B cell (primary cell): Measurements from ENCODE around the gene NUAK2. TPM values are rescaled to one million over a fixed set of nuclear protein-coding genes. Genes with fewer than 3 reads are reported as not detected.

ENCODE experiments used
- ATAC-seq: fragments of 200-7000 bp; cut with Tn5 transposase; one replicate; pipeline ENCODE4 v1.10.0; 2021; ENCODE audit warnings: low read depth, mild to moderate bottlenecking, moderate number of reproducible peaks, moderate library complexity
- CTCF ChIA-PET: fragments of 350-600 bp; sonication (Branson Sonifier 250); formaldehyde crosslinking; loops from one replicate; lab custom pipeline; 2021; ENCODE audit warnings: antibody characterized with exemption, inconsistent platforms; lab: Charles Lee
- POLR2A ChIA-PET: fragments of 350-600 bp; sonication (Branson Sonifier 250); formaldehyde crosslinking; loops from one replicate; lab custom pipeline; 2021; ENCODE audit warnings: antibody characterized with exemption; lab: Charles Lee
- DNase-seq: peaks from one replicate; pipeline ENCODE4 v3.0.0; 2013
- H2AFZ ChIP-seq: 2 replicates; pipeline ENCODE4 v1.6.1; 2012; ENCODE audit warnings: mild to moderate bottlenecking, low read depth, low read length; ENCODE audit not compliant: insufficient read depth, poor library complexity, severe bottlenecking
- H3K27ac ChIP-seq, 2 donors: 1 replicate in 1 of 2; 2 replicates in 1 of 2; pipeline ENCODE4 v1.5.1; 2012 to 2013; ENCODE audit warnings: low read length in 2 of 2, mild to moderate bottlenecking in 2 of 2, moderate library complexity in 1 of 2
- H3K27me3 ChIP-seq, 4 experiments: fragments of 200-600 bp in 1 of 4; sonication (generic) in 1 of 4; replicated peaks in 1 of 4; 1 replicate in 2 of 4; 2 replicates in 2 of 4; pipeline versions ENCODE4 v1.6.1 to v1.7.0; 2013 to 2016; ENCODE audit warnings: low read length in 3 of 4, mild to moderate bottlenecking in 2 of 4, mixed read lengths in 1 of 4, moderate library complexity in 1 of 4; ENCODE audit not compliant: insufficient read depth in 4 of 4, control insufficient read depth in 3 of 4; ENCODE audit errors: control extremely low read depth in 1 of 4
- H3K36me3 ChIP-seq, 2 experiments: replicated peaks in 1 of 2; 1 replicate in 1 of 2; 2 replicates in 1 of 2; pipeline versions ENCODE4 v1.6.1 to v1.7.1; 2013; ENCODE audit warnings: low read length in 1 of 2; ENCODE audit not compliant: insufficient read depth in 2 of 2, control insufficient read depth in 1 of 2; ENCODE audit errors: control extremely low read depth in 1 of 2, extremely low read depth in 1 of 2
- H3K4me1 ChIP-seq, 2 donors: fragments of 200-600 bp in 1 of 2; sonication (generic) in 1 of 2; 1 replicate in 1 of 2; 2 replicates in 1 of 2; pipeline versions ENCODE4 v1.5.1 to v1.6.1; 2013 to 2017; ENCODE audit warnings: low read length in 2 of 2; ENCODE audit not compliant: control insufficient read depth in 2 of 2, insufficient read depth in 2 of 2
- H3K4me2 ChIP-seq: replicated peaks from 2 replicates; pipeline ENCODE3; 2012; ENCODE audit warnings: mild to moderate bottlenecking, low read depth, low read length; ENCODE audit not compliant: poor library complexity, severe bottlenecking
- H3K4me3 ChIP-seq, 5 experiments: fragments of 200-600 bp in 1 of 5; sonication (generic) in 1 of 5; 1 replicate in 3 of 5; 2 replicates in 2 of 5; pipeline versions ENCODE4 v1.5.1 to v1.7.0; 2011 to 2016; ENCODE audit warnings: low read length in 4 of 5, mild to moderate bottlenecking in 4 of 5, low read depth in 2 of 5, control low read depth in 1 of 5, moderate library complexity in 1 of 5; ENCODE audit not compliant: insufficient read depth in 1 of 5; ENCODE audit errors: control extremely low read depth in 1 of 5, extremely low read depth in 1 of 5
- H3K79me2 ChIP-seq: fragments of 200-600 bp; sonication (generic); one replicate; pipeline ENCODE4 v1.6.0; 2016; ENCODE audit warnings: low read length; ENCODE audit not compliant: control insufficient read depth, insufficient read depth
- H3K9ac ChIP-seq: fragments of 200-600 bp; sonication (generic); 2 replicates; pipeline ENCODE4 v1.6.1; 2017; ENCODE audit warnings: mild to moderate bottlenecking, low read length, moderate library complexity
- H3K9me3 ChIP-seq, 3 donors: one replicate each; pipeline versions ENCODE4 v1.6.1 to v1.7.1; 2013; ENCODE audit warnings: low read length in 2 of 3; ENCODE audit not compliant: control insufficient read depth in 2 of 3, insufficient read depth in 1 of 3; ENCODE audit errors: control extremely low read depth in 1 of 3
- H4K20me1 ChIP-seq: 2 replicates; pipeline ENCODE4 v1.6.0; 2012; ENCODE audit warnings: mild to moderate bottlenecking, low read length; ENCODE audit not compliant: insufficient read depth, control insufficient read depth, poor library complexity, severe bottlenecking
- H3K27ac Mint-ChIP-seq: one replicate; pipeline ENCODE4 v1.8.0; 2021; ENCODE audit warnings: mixed read lengths
- H3K27me3 Mint-ChIP-seq: one replicate; pipeline ENCODE4 v1.8.0; 2021; ENCODE audit warnings: mixed read lengths
- H3K4me1 Mint-ChIP-seq: one replicate; pipeline ENCODE4 v1.8.0; 2021; ENCODE audit warnings: mixed read lengths
- H3K4me3 Mint-ChIP-seq: one replicate; pipeline ENCODE4 v1.8.0; 2021; ENCODE audit warnings: mixed read lengths
- H3K9me3 Mint-ChIP-seq: one replicate; pipeline ENCODE4 v1.8.0; 2022; ENCODE audit warnings: mixed read lengths; ENCODE audit not compliant: insufficient read depth
- EZH2 ChIP-seq: IDR thresholded peaks from 2 replicates; pipeline ENCODE4 v1.6.1; 2012; ENCODE audit warnings: borderline replicate concordance, low read depth, mild to moderate bottlenecking, moderate library complexity, low read length; ENCODE audit not compliant: insufficient read depth, poor library complexity, severe bottlenecking
- WGBS: methylation state at CpG from one replicate; pipeline ENCODE4 v1.1.5; 2013; ENCODE audit warnings: missing lambda C conversion rate; ENCODE audit not compliant: insufficient coverage; 5-methylcytosine and 5-hydroxymethylcytosine counted together
- intact Hi-C: fragments of 100-400 bp; cut with micrococcal nuclease; formaldehyde crosslinking; loops from one replicate; pipeline ENCODE4 v1.10.0; 2022
- polyA plus RNA-seq: library from polyadenylated mRNA; depleted of rRNA; stranded (reverse); fragments of >200 nt; gene quantifications from 2 replicates; pipeline ENCODE4 v1.2.3, GENCODE V29; 2012
- total RNA-seq, 2 donors: library from RNA; stranded (reverse); fragments of 120-200 nt in 1 of 2; gene quantifications; 1 replicate in 1 of 2; 2 replicates in 1 of 2; pipeline versions ENCODE4 v1.2.3 to v1.2.4, GENCODE V29; 2013 to 2022
- TF ChIP-seq, protein P1 (sequence below): fragments of 200-600 bp; IDR thresholded peaks from one replicate; pipeline ENCODE4 v1.8.0; 2022; ENCODE audit warnings: antibody characterized with exemption, mild to moderate bottlenecking

The NUAK2 gene
- total and polyA plus RNA-seq, 2 donors (not counting 1 experiment from before 2014, with no cell fraction given) = 37.9 to 102 TPM

DNA sequence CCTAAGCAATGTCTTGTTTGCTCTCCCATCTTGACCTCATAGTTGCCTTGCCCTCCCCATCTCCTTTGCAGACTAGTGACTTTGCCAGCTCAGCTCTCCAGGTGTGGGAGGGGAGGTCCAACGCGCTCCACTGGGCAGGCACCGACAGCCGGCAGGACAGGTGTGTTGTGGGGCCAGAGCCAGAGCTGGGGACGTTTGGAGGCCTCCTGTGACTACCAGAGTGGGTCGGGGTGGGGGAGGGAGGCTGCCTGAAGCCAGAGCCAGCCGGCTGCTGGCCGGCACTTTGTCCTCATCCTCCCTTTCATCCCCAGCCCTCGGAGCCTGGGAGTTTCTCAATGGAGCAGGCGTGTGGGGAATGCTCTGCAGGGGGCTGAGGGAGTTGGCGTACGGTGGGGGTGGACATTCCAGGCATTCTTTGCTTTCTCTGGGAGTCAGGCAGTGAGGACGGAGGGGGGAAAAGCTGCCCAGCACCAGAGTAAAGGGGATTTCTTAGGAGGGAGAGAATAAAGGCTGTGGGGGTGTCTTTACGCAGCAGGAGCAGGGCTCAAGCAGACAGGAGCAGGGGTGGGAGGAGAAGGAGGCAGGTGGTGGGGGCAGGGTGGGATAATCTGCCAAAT, 20.2 kb downstream of the NUAK2 start:
- H3K9me3 Mint-ChIP-seq = no peaks in the 10 kb centered on the region
- Histone ChIP-seq H3K79me2 (peaks cover 30% of the 10 kb centered on the region), H3K27me3 (no peaks in the 10 kb centered on the region), H3K4me2 (peak overlapping the region; percentile 44), H3K9me3 (no peaks in the 10 kb centered on the region), H4K20me1 (peaks cover 54% of the 10 kb centered on the region), H2AFZ (no peak overlapping the region), H3K4me3 (no peak overlapping the region), H3K4me1 (peaks cover 31 to 52% of the 10 kb centered on the region in 2 donors), H3K36me3 (peaks cover 0 to 47% of the 10 kb centered on the region in 2 experiments), H3K9ac (no peak overlapping the region), H3K27ac (peak overlapping the region; percentile 28 to 75)
- POLR2A ChIA-PET = interaction anchor here (0.6 to 4.9 kb wide), 9 partner anchors 10 to 26 kb away, joined by 3 to 55 read pairs (median 8); no protein-coding TSS in a partner anchor
- TF ChIP-seq EZH2 = no peak
- TF ChIP-seq, protein P1, sequence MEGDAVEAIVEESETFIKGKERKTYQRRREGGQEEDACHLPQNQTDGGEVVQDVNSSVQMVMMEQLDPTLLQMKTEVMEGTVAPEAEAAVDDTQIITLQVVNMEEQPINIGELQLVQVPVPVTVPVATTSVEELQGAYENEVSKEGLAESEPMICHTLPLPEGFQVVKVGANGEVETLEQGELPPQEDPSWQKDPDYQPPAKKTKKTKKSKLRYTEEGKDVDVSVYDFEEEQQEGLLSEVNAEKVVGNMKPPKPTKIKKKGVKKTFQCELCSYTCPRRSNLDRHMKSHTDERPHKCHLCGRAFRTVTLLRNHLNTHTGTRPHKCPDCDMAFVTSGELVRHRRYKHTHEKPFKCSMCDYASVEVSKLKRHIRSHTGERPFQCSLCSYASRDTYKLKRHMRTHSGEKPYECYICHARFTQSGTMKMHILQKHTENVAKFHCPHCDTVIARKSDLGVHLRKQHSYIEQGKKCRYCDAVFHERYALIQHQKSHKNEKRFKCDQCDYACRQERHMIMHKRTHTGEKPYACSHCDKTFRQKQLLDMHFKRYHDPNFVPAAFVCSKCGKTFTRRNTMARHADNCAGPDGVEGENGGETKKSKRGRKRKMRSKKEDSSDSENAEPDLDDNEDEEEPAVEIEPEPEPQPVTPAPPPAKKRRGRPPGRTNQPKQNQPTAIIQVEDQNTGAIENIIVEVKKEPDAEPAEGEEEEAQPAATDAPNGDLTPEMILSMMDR = no peak
- ATAC-seq (peak; percentile 70), DNase-seq (peak; percentile 61)
- H3K4me1 Mint-ChIP-seq = peaks cover 62% of the 10 kb centered on the region
- peak overlapping the region; percentile 86 for H3K27ac Mint-ChIP-seq
- WGBS = 59% methylated on average over 10 of the region's 14 CpGs
- H3K4me3 Mint-ChIP-seq = peak overlapping the region; percentile 55
- CTCF ChIA-PET = interaction anchor here (0.6 to 56.6 kb wide), 9 partner anchors 9 to 223 kb away, joined by 3 to 2421 read pairs (median 3); partner anchors contain the start of gene NUAK2
- H3K27me3 Mint-ChIP-seq = no peaks in the 10 kb centered on the region
- intact Hi-C loops = loop anchor here (1.0 kb wide), 1 partner anchor 13 kb away; no protein-coding TSS in a partner anchor

DNA sequence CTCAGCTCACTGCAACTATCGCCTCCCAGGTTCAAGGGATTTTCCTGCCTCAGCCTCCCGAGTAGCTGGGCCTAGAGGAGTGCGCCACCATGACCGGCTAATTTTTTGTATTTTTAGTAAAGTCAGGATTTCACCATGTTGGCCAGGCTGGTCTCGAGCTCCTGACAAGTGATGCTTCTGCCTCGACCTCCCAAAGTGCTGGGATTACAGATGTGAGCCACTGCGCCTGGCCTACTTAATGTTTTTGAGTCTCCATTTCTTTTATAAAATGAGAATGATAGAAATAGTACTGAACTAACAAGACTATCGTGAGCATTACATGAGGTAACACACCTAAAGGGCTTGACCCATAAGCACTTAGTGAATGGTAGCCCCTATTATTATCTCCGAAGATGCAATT, 21.4 kb downstream of the NUAK2 start:
- Histone ChIP-seq H3K27me3 (no peaks in the 10 kb centered on the region), H3K27ac (peak overlapping the region in 1 of 2 donors; percentile 39), H4K20me1 (peaks cover 43% of the 10 kb centered on the region), H3K4me2 (no peak overlapping the region), H2AFZ (no peak overlapping the region), H3K4me1 (peaks cover 39 to 63% of the 10 kb centered on the region in 2 donors), H3K4me3 (no peak overlapping the region), H3K36me3 (peaks cover 0 to 36% of the 10 kb centered on the region in 2 experiments), H3K79me2 (peaks cover 20% of the 10 kb centered on the region), H3K9me3 (no peaks in the 10 kb centered on the region), H3K9ac (no peak overlapping the region)
- intact Hi-C loops = no loop called here
- Mint-ChIP-seq H3K9me3 (no peaks in the 10 kb centered on the region), H3K4me1 (peaks cover 71% of the 10 kb centered on the region), H3K27me3 (no peaks in the 10 kb centered on the region), H3K4me3 (peak overlapping the region; percentile 30), H3K27ac (peak overlapping the region; percentile 77)
- no peak for ATAC-seq
- WGBS = 88% methylated on average over 6 of the region's 9 CpGs
- no peak for DNase-seq
- TF ChIP-seq, protein P1 = no peak
- no peak for TF ChIP-seq EZH2
- ChIA-PET CTCF (interaction anchor here (1.2 to 56.6 kb wide), 5 partner anchors 12 to 25 kb away, joined by 3 to 2421 read pairs (median 17); partner anchors contain the start of gene NUAK2), POLR2A (interaction anchor here (0.8 to 4.9 kb wide), 7 partner anchors 11 to 24 kb away, joined by 3 to 55 read pairs (median 15); no protein-coding TSS in a partner anchor)
